Cardiac fibroblast (primary cell): ENCODE results near the gene CARNS1.

Source experiments
- DNase-seq, 2 donors: peaks; one replicate each; pipeline versions ENCODE4 v3.0.0 to v3.0.0-alpha.2; 2010; ENCODE audit warnings: low read depth in 2 of 2
- H3K4me3 ChIP-seq, 2 donors: replicated peaks in 1 of 2; 1 replicate in 1 of 2; 2 replicates in 1 of 2; pipeline ENCODE4 v1.5.1; 2011; ENCODE audit warnings: low read depth in 2 of 2, low read length in 2 of 2, mild to moderate bottlenecking in 2 of 2, moderate library complexity in 1 of 2
- CTCF ChIP-seq: IDR thresholded peaks from one replicate; pipeline ENCODE4 v1.5.1; 2011; ENCODE audit warnings: low read depth, mild to moderate bottlenecking, low read length, inconsistent platforms

Gene CARNS1

GRCh38 chr11:67406969-67407687, 8.3 kb upstream of the CARNS1 start:
- H3K4me3 ChIP-seq, result no peak overlapping the region

GRCh38 chr11:67407688-67408163, 7.8 kb upstream of the CARNS1 start:
- no peak overlapping the region for H3K4me3 ChIP-seq
- no peak for DNase-seq
- no peak for TF ChIP-seq CTCF

More at GRCh38 chr11:67406969-67407687, 8.3 kb upstream of the CARNS1 start:
- no peak for DNase-seq
- no peak for TF ChIP-seq CTCF

- H3K4me3 ChIP-seq, result no peak overlapping the region
- TF ChIP-seq CTCF, result no peak
- no peak for DNase-seq
Measured at GRCh38 chr11:67408437-67409200, 6.9 kb upstream of the CARNS1 start.

- no peak for TF ChIP-seq CTCF
- DNase-seq, result no peak
- no peak overlapping the region for H3K4me3 ChIP-seq
Measured at GRCh38 chr11:67409261-67409666, 6.2 kb upstream of the CARNS1 start.

- no peak for TF ChIP-seq CTCF
- no peak for DNase-seq
- H3K4me3 ChIP-seq, result no peak overlapping the region
Measured at GRCh38 chr11:67409781-67410368, 5.6 kb upstream of the CARNS1 start.

GRCh38 chr11:67410369-67410831, 5.1 kb upstream of the CARNS1 start:
- TF ChIP-seq CTCF, result no peak
- no peak overlapping the region for H3K4me3 ChIP-seq

More at GRCh38 chr11:67410369-67410831, 5.1 kb upstream of the CARNS1 start:
- no peak for DNase-seq
